ENCODE data around the gene LAMA4. TPM values are rescaled to one million over a fixed set of nuclear protein-coding genes. Genes with fewer than 3 reads are reported as not detected.

Gene LAMA4
- total and polyA plus RNA-seq, 4 donors = 2.1 to 6.0 (median 3.5) TPM

GRCh38 chr6:112300896-112301295, 46.5 kb upstream of the LAMA4 start:
- Histone ChIP-seq H3K36me3 (ENCODE audit: control insufficient read depth in 4 of 4, insufficient read depth in 3 of 4, low read depth in 1 of 4, low read length in 3 of 4) (no peaks in the 10 kb centered on the region), H3K27ac (ENCODE audit: low read depth in 1 of 2, low read length in 2 of 2) (no peak overlapping the region), H3K4me1 (ENCODE audit: control insufficient read depth in 4 of 4, insufficient read depth in 4 of 4, low read length in 3 of 4) (no peaks in the 10 kb centered on the region), H3K27me3 (ENCODE audit: control insufficient read depth in 4 of 4, insufficient read depth in 4 of 4, low read length in 3 of 4) (no peaks in the 10 kb centered on the region), H3K9ac (ENCODE audit: low read depth in 1 of 2, low read length in 2 of 2) (no peak overlapping the region), H3K4me3 (ENCODE audit: low read depth in 1 of 3, low read length in 3 of 3) (no peak overlapping the region), H3K9me3 (ENCODE audit: control insufficient read depth in 4 of 4, low read length in 3 of 4) (no peaks in the 10 kb centered on the region)
- TF ChIP-seq FOXA2 (IDR thresholded peaks at IDR 0.05) = no peak
- TF ChIP-seq NR2F2 (IDR thresholded peaks at IDR 0.05) = no peak
- TF ChIP-seq HNF4A (conservative IDR thresholded peaks at IDR 0.05) = no peak
- no peak for TF ChIP-seq SP1 (IDR thresholded peaks at IDR 0.05)
- no peak for TF ChIP-seq YY1 (IDR thresholded peaks at IDR 0.05)
- TF ChIP-seq, protein P1, sequence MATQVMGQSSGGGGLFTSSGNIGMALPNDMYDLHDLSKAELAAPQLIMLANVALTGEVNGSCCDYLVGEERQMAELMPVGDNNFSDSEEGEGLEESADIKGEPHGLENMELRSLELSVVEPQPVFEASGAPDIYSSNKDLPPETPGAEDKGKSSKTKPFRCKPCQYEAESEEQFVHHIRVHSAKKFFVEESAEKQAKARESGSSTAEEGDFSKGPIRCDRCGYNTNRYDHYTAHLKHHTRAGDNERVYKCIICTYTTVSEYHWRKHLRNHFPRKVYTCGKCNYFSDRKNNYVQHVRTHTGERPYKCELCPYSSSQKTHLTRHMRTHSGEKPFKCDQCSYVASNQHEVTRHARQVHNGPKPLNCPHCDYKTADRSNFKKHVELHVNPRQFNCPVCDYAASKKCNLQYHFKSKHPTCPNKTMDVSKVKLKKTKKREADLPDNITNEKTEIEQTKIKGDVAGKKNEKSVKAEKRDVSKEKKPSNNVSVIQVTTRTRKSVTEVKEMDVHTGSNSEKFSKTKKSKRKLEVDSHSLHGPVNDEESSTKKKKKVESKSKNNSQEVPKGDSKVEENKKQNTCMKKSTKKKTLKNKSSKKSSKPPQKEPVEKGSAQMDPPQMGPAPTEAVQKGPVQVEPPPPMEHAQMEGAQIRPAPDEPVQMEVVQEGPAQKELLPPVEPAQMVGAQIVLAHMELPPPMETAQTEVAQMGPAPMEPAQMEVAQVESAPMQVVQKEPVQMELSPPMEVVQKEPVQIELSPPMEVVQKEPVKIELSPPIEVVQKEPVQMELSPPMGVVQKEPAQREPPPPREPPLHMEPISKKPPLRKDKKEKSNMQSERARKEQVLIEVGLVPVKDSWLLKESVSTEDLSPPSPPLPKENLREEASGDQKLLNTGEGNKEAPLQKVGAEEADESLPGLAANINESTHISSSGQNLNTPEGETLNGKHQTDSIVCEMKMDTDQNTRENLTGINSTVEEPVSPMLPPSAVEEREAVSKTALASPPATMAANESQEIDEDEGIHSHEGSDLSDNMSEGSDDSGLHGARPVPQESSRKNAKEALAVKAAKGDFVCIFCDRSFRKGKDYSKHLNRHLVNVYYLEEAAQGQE (IDR thresholded peaks at IDR 0.05) = no peak
- TF ChIP-seq, protein P2, sequence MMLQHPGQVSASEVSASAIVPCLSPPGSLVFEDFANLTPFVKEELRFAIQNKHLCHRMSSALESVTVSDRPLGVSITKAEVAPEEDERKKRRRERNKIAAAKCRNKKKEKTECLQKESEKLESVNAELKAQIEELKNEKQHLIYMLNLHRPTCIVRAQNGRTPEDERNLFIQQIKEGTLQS (IDR thresholded peaks at IDR 0.05) = no peak
- TF ChIP-seq EGR1 (IDR thresholded peaks at IDR 0.05; ENCODE audit: low read depth in 2 of 2) = no peak
- no peak for TF ChIP-seq MAX (IDR thresholded peaks at IDR 0.05)
- TF ChIP-seq RXRA (IDR thresholded peaks at IDR 0.05) = no peak
- TF ChIP-seq JUND (IDR thresholded peaks at IDR 0.05) = no peak
- no peak for TF ChIP-seq TAF1 (conservative IDR thresholded peaks at IDR 0.05)
- TF ChIP-seq ZBTB33 (IDR thresholded peaks at IDR 0.05) = no peak
- no peak for TF ChIP-seq CTCF (IDR thresholded peaks at IDR 0.05; ENCODE audit: low read depth, low read length, missing input control)
- no peak for TF ChIP-seq FOXA1 (IDR thresholded peaks at IDR 0.05)
- no peak for DNase-seq (ENCODE audit: low spot score)

DNA sequence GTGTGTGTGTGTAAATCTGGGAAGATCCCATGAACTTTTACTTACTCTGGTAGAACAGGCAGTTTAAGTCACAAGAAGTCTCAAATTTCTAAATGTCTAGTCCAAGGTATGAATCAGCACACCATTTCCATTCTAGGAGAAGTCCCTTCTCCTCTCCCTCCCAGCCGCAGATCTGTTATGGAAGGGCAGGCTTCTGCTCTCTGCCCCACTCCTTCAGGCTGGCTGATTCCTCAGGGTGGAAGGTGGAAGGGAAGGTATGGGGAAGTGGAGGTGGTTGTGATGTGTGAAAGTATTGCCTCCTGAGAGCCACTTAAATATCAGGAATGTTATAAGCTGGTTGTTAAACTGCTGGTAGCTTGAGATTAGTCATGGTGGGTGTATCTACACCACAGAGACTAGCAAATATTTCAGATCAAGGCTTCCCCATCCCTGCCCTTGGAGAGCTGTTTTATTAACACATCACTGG, 44.5 kb upstream of the LAMA4 start:
- Histone ChIP-seq H3K36me3 (ENCODE audit: control insufficient read depth in 4 of 4, insufficient read depth in 3 of 4, low read depth in 1 of 4, low read length in 3 of 4) (no peaks in the 10 kb centered on the region), H3K9ac (ENCODE audit: low read depth in 1 of 2, low read length in 2 of 2) (no peak overlapping the region), H3K9me3 (ENCODE audit: control insufficient read depth in 4 of 4, low read length in 3 of 4) (no peaks in the 10 kb centered on the region), H3K27me3 (ENCODE audit: control insufficient read depth in 4 of 4, insufficient read depth in 4 of 4, low read length in 3 of 4) (no peaks in the 10 kb centered on the region), H3K4me3 (ENCODE audit: low read depth in 1 of 3, low read length in 3 of 3) (no peak overlapping the region), H3K4me1 (ENCODE audit: control insufficient read depth in 4 of 4, insufficient read depth in 4 of 4, low read length in 3 of 4) (no peaks in the 10 kb centered on the region), H3K27ac (ENCODE audit: low read depth in 1 of 2, low read length in 2 of 2) (no peak overlapping the region)
- no peak for DNase-seq (ENCODE audit: low spot score)
- 94% methylated on average over 1 of the region's 1 CpG for WGBS
- no peak for TF ChIP-seq NR2F2 (IDR thresholded peaks at IDR 0.05)
- no peak for TF ChIP-seq SP1 (IDR thresholded peaks at IDR 0.05)
- TF ChIP-seq, protein P2 (IDR thresholded peaks at IDR 0.05) = no peak
- no peak for TF ChIP-seq JUND (IDR thresholded peaks at IDR 0.05)
- no peak for TF ChIP-seq GABPA (IDR thresholded peaks at IDR 0.05 in 1 of 2, conservative IDR thresholded peaks at IDR 0.05 in 1 of 2)
- TF ChIP-seq YY1 (IDR thresholded peaks at IDR 0.05) = no peak

All from liver (tissue), 9 donors.